ENCODE data around the gene FNBP1. TPM values are rescaled to one million over a fixed set of nuclear protein-coding genes. Genes with fewer than 3 reads are reported as not detected.

The FNBP1 gene
- total RNA-seq, 2 experiments from 2014 or later: 266 to 268 TPM

GRCh38 chr9:129889941-129890717 is 152.9 kb downstream of the FNBP1 start:
- TF ChIP-seq CTCF (IDR thresholded peaks at IDR 0.05): no peak
- peak overlapping the region; percentile 92 for H3K4me3 Mint-ChIP-seq
- ATAC-seq (peak; percentile 6), DNase-seq (peak; percentile 92)
- no peaks in the 10 kb centered on the region for H3K9me3 Mint-ChIP-seq
- peak overlapping the region; percentile 99 for H3K27ac Mint-ChIP-seq
- intact Hi-C loops (cut with micrococcal nuclease): loop anchor here (2.0 to 5.0 kb wide), 2 partner anchors 43 to 72 kb away; no protein-coding TSS in a partner anchor
- POLR2A ChIA-PET: interaction anchor here (0.7 to 8.1 kb wide), 14 partner anchors 13 to 157 kb away, joined by 3 to 114 read pairs (median 4); no protein-coding TSS in a partner anchor
- CTCF ChIA-PET: interaction anchor here (1.4 kb wide), 1 partner anchor 23 kb away, joined by 3 read pairs; no protein-coding TSS in a partner anchor
- peaks cover 66% of the 10 kb centered on the region for H3K4me1 Mint-ChIP-seq (ENCODE audit: low read depth)
- H3K36me3 Mint-ChIP-seq (ENCODE audit: low read depth): peaks cover 78% of the 10 kb centered on the region
- H3K27me3 Mint-ChIP-seq: no peaks in the 10 kb centered on the region

GRCh38 chr9:129889122-129889940 is 153.7 kb downstream of the FNBP1 start:
- ATAC-seq (no peak), DNase-seq (peak; percentile 76)
- Mint-ChIP-seq H3K27me3 (no peaks in the 10 kb centered on the region), H3K9me3 (no peaks in the 10 kb centered on the region), H3K4me1 (ENCODE audit: low read depth) (peaks cover 60% of the 10 kb centered on the region), H3K4me3 (peak overlapping the region; percentile 92), H3K36me3 (ENCODE audit: low read depth) (peaks cover 78% of the 10 kb centered on the region), H3K27ac (peak overlapping the region; percentile 99)
- no peak for TF ChIP-seq CTCF (IDR thresholded peaks at IDR 0.05)
- POLR2A ChIA-PET: interaction anchor here (0.8 to 8.1 kb wide), 19 partner anchors 8 to 165 kb away, joined by 3 to 114 read pairs (median 6); partner anchors contain the start of gene GPR107
- intact Hi-C loops (cut with micrococcal nuclease): loop anchor here (5.0 kb wide), 1 partner anchor 73 kb away; no protein-coding TSS in a partner anchor
- CTCF ChIA-PET: interaction anchor here (0.7 to 3.6 kb wide), 5 partner anchors 14 to 164 kb away, joined by 3 to 12 read pairs (median 3); no protein-coding TSS in a partner anchor

GRCh38 chr9:129888293-129889121 is 154.5 kb downstream of the FNBP1 start:
- peak; percentile 48 for ATAC-seq
- Mint-ChIP-seq H3K36me3 (ENCODE audit: low read depth) (peaks cover 75% of the 10 kb centered on the region), H3K9me3 (no peaks in the 10 kb centered on the region), H3K4me1 (ENCODE audit: low read depth) (peaks cover 62% of the 10 kb centered on the region), H3K27ac (peak overlapping the region; percentile 99), H3K4me3 (peak overlapping the region; percentile 92), H3K27me3 (no peaks in the 10 kb centered on the region)
- TF ChIP-seq CTCF (IDR thresholded peaks at IDR 0.05): no peak
- ChIA-PET POLR2A (interaction anchor here (0.9 to 8.1 kb wide), 25 partner anchors 9 to 165 kb away, joined by 3 to 114 read pairs (median 6); partner anchors contain the start of genes C9orf78, GPR107, TOR1A and USP20), CTCF (interaction anchor here (0.7 to 3.6 kb wide), 7 partner anchors 15 to 165 kb away, joined by 3 to 12 read pairs (median 3); no protein-coding TSS in a partner anchor)
- intact Hi-C loops (cut with micrococcal nuclease): loop anchor here (5.0 kb wide), 1 partner anchor 74 kb away; no protein-coding TSS in a partner anchor
- peak; percentile 97 for DNase-seq
